ENCODE data around the gene IL1RAPL2. TPM values are rescaled to one million over a fixed set of nuclear protein-coding genes. Genes with fewer than 3 reads are reported as not detected.

Gene IL1RAPL2
- total and polyA plus RNA-seq, 2 of the 8 experiments (the other 6 are each of a cell fraction or from before 2014, with no cell fraction given), result 0.20 to 1.3 TPM

GRCh38 chrX:104929324-104929723 is 363.3 kb downstream of the IL1RAPL2 start (continued):
- TF ChIP-seq CTBP2 (IDR thresholded peaks at IDR 0.05; ENCODE audit: borderline replicate concordance, insufficient read depth, insufficient read length, low read length) (no peak), SRF (IDR thresholded peaks at IDR 0.05; ENCODE audit: low read depth, low read length) (no peak), CTCF (IDR thresholded peaks at IDR 0.05; ENCODE audit: control extremely low read depth in 1 of 3, insufficient read depth in 1 of 3, low read depth in 1 of 3, low read length in 3 of 3) (no peak), BRCA1 (IDR thresholded peaks at IDR 0.05; ENCODE audit: low read depth, low read length) (no peak), SIX5 (IDR thresholded peaks at IDR 0.05; ENCODE audit: low read depth, low read length) (no peak)

Measured in H1 (cell line).